Uterus (tissue), 4 donors: ENCODE data around the gene MYNN. TPM values are rescaled to one million over a fixed set of nuclear protein-coding genes. Genes with fewer than 3 reads are reported as not detected.
A peak's percentile ranks its signal among the peaks of the same experiment; 100 is the strongest.

Experiments used
- DNase-seq, 2 donors: peaks; one replicate each; pipeline ENCODE4 v3.0.0-alpha.2; 2019 to 2020
- H3K27ac ChIP-seq, 2 donors: fragments of 200-600 bp; sonication (generic); 1 replicate in 1 of 2; 2 replicates in 1 of 2; pipeline ENCODE4 v1.5.1; 2016 to 2018
- H3K27me3 ChIP-seq, 2 donors: fragments of 200-600 bp; sonication (generic); one replicate each; pipeline ENCODE4 v1.5.1; 2018 to 2019; ENCODE audit warnings: control low read depth in 1 of 2
- H3K36me3 ChIP-seq, 2 donors: fragments of 200-600 bp; sonication (generic); one replicate each; pipeline ENCODE4 v1.5.1; 2019; ENCODE audit warnings: control low read depth in 1 of 2
- H3K4me1 ChIP-seq, 2 donors: fragments of 200-600 bp; sonication (generic); one replicate each; pipeline ENCODE4 v1.5.1; 2018 to 2019; ENCODE audit warnings: control low read depth in 1 of 2
- H3K4me3 ChIP-seq, 2 donors: fragments of 200-600 bp; sonication (generic); 1 replicate in 1 of 2; 2 replicates in 1 of 2; pipeline ENCODE4 v1.5.1; 2018 to 2019; ENCODE audit warnings: mild to moderate bottlenecking in 1 of 2
- H3K9me3 ChIP-seq, 2 donors: fragments of 200-600 bp; sonication (generic); one replicate each; pipeline ENCODE4 v1.5.1; 2019; ENCODE audit warnings: control low read depth in 1 of 2
- POLR2A ChIP-seq, 2 donors: fragments of 450-650 bp; IDR thresholded peaks; one replicate each; pipeline ENCODE4 v1.6.1; 2016; ENCODE audit warnings: antibody characterized with exemption in 2 of 2, mild to moderate bottlenecking in 1 of 2, moderate library complexity in 1 of 2
- intact Hi-C: fragments of 100-400 bp; cut with DNase I; formaldehyde crosslinking; loops from one replicate; pipeline ENCODE4 v1.15.1; 2023; ENCODE audit warnings: low total_unique reads
- total RNA-seq, 4 donors: library from RNA; depleted of rRNA in 3 of 4; stranded (reverse); fragments of >200 nt in 3 of 4; gene quantifications; one replicate each; pipeline versions ENCODE4 v1.1.0 to v1.2.4, GENCODE V29; 2014 to 2023
- TF ChIP-seq, protein P1 (sequence below), 4 experiments: fragments of 200-600 bp in 2 of 4; fragments of 450-650 bp in 2 of 4; sonication (generic) in 2 of 4; IDR thresholded peaks; one replicate each; pipeline ENCODE4 v1.5.1; 2016 to 2019; ENCODE audit warnings: antibody characterized with exemption in 4 of 4, mild to moderate bottlenecking in 2 of 4, moderate library complexity in 1 of 4
- donor health status: DM: yes; HTN: yes; CAD: no.

MYNN gene
- total RNA-seq, 4 donors from 2014 or later, result 17.2 to 55.9 (median 23.0) TPM

DNA sequence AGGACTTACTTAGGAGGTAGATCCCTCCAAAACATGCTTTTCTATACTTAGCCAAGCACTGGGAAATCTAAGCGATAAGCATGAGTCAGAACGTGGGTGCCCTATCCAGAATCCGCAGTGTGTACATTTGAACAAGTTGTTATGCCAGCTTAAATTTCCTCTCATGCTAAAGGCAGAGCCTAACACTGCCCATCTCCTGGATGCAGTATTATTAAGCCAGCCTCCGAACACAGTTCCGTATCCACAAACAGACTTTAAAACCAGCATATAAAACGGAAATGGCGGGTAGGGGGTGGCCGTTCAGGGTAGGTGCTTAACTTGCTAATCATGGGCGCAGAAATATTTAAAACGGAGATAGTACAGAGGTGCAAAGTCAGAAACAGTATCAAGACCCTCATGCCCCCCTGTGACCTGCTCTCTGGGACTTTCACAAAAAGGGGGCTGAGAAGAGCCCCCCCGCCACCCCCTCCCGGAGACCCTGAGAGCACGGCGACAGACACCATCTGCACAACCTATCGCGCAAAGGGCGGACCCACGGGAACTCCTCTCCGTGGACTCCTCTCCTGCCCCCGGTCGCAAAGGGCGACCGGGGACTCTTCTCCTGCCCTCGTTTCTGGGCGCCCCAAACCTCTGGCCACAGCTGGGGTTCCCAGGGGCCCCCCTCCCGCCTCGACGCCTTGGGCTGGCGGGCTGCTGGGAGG, 38.6 kb downstream of the MYNN start:
- intact Hi-C loops, result no loop called here
- H3K27ac ChIP-seq, result peak overlapping the region; percentile 53 to 85
- no peaks in the 10 kb centered on the region for H3K27me3 ChIP-seq
- H3K4me1 ChIP-seq, result no peaks in the 10 kb centered on the region
- peak overlapping the region; percentile 45 to 76 for H3K4me3 ChIP-seq
- peak in 1 of 2 donors; percentile 28 for DNase-seq
- no peak for TF ChIP-seq POLR2A (IDR thresholded peaks at IDR 0.05)
- TF ChIP-seq, protein P1, sequence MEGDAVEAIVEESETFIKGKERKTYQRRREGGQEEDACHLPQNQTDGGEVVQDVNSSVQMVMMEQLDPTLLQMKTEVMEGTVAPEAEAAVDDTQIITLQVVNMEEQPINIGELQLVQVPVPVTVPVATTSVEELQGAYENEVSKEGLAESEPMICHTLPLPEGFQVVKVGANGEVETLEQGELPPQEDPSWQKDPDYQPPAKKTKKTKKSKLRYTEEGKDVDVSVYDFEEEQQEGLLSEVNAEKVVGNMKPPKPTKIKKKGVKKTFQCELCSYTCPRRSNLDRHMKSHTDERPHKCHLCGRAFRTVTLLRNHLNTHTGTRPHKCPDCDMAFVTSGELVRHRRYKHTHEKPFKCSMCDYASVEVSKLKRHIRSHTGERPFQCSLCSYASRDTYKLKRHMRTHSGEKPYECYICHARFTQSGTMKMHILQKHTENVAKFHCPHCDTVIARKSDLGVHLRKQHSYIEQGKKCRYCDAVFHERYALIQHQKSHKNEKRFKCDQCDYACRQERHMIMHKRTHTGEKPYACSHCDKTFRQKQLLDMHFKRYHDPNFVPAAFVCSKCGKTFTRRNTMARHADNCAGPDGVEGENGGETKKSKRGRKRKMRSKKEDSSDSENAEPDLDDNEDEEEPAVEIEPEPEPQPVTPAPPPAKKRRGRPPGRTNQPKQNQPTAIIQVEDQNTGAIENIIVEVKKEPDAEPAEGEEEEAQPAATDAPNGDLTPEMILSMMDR (IDR thresholded peaks at IDR 0.05), result no peak
- H3K36me3 ChIP-seq, result no peaks in the 10 kb centered on the region
- H3K9me3 ChIP-seq, result no peaks in the 10 kb centered on the region

DNA sequence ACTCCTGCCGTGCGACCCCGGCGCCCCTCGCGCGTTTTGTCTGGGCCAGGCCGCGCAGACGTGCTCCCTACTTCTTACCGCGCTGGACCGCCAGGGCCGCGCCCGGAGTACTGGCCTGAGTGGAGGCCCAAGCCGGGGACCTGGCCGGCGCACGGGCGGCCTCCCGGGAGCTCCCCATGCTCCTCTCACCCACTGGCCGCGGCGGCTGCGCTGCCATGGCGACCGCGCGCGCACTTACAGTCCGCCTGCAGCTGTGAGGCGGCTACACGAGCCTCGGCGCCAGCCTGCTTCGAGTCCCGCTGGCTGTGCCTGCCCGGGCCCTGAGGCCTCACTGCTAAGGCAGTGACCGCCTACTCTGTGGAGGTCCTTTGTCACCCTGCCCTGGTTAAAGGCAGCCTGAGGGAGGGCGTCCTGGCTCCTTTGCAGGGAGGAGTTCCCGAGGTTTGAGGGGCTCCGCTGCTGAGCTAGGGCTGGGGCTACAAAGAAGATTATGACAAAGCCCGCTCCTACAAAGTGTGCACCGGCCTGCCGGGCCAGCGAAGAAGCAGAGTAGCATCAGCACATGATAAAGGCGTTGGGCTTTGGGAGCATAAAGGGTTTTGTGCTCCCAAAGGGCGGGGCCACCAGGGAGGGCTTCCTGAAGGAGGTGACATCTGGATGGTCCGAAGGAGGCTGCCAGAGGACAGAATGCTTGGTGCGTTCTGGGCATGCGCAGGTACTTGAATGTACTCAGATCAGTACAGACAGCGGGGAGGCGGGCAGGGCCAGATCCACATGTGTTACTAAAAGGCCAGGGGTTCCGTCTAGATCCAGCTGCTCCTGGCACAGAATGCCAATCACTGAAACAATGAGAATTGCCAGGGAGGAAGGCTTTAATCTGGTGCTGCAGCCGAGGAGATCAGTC, 39.4 kb downstream of the MYNN start, which contains the start of the genes LRRC34 and LRRIQ4:
Gene LRRC34 (minus strand): TSS at position 573 of the 904 bp plus-strand sequence. CDS start 356 bp downstream, at position 217.
Gene LRRIQ4 (plus strand): TSS at position 539 of the 904 bp plus-strand sequence. CDS start 9,052 bp downstream, outside the sequence.
- intact Hi-C loops, result no loop called here
- Histone ChIP-seq H3K4me1 (no peaks in the 10 kb centered on the region), H3K4me3 (peak within 1 kb of the TSS; percentile 45 to 76), H3K36me3 (no peaks in the 10 kb centered on the region), H3K27ac (peak within 1 kb of the TSS; percentile 53 to 85), H3K27me3 (no peaks in the 10 kb centered on the region), H3K9me3 (no peaks in the 10 kb centered on the region)
- DNase-seq, result peak; percentile 65 to 69
- TF ChIP-seq POLR2A (IDR thresholded peaks at IDR 0.05), result peak in 1 of 2 donors; percentile 14
- TF ChIP-seq, protein P1 (IDR thresholded peaks at IDR 0.05), result no peak

DNA sequence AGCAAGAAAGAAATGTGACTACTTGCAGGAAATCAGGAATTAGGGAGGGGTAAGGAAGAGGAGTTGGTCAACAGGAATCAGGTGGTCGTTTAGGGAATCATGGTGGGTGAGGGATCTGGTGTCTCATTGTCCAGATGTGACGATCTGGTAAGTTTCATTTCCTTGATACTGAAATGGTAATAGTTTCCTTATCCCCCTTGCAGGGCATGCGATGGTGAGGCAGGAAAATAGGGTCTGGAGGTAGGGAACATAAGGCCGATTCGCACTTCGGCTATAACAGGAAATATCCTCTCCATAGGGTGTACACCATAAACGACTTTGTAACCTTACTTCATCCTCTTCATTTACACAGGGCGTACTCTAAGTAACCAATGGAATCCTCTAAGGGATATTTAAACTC, 40.1 kb downstream of the MYNN start:
- no peak for DNase-seq
- Histone ChIP-seq H3K4me1 (no peaks in the 10 kb centered on the region), H3K27ac (no peak overlapping the region), H3K4me3 (peak overlapping the region; percentile 45 to 76), H3K36me3 (no peaks in the 10 kb centered on the region), H3K27me3 (no peaks in the 10 kb centered on the region), H3K9me3 (no peaks in the 10 kb centered on the region)
- intact Hi-C loops, result no loop called here
- TF ChIP-seq, protein P1 (IDR thresholded peaks at IDR 0.05), result no peak
- no peak for TF ChIP-seq POLR2A (IDR thresholded peaks at IDR 0.05)

DNA sequence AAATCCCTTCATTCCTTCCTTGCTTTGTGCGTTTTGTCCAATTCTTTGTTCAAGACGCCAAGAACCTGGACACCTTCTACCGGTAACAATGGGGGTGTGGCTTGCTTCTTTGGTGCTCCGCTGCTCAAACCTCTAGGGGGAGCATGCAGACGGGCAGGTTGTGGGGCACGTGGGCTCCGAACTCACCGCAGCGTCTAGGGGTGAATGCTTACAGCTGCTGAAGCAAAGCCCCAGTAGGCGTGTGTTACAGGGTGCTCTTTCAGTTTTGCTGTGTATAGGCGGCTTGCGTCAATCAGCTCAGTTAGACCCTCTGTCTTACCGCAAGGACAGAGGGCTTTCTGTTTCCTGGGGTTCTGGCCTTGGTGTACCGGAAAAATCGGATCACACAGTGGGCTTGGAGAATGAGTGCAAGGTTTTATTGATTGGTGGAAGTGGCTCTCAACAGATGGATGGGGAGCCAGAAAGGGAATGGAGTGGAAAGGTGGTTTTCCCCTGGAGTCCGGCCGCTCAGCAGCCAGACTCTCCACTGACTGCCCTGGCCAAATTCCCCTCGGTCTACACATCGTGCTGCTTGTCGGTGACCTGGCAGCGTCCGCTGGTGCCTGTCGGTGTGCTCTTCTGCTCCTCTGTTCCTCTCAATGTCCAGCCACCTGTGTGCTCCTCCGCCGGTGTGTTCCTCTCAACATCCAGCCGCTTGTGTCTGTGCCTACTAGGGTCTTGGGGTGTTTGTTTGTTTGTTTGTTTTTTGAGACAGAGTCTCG, 40.7 kb downstream of the MYNN start:
- Histone ChIP-seq H3K36me3 (no peaks in the 10 kb centered on the region), H3K9me3 (no peaks in the 10 kb centered on the region), H3K27me3 (no peaks in the 10 kb centered on the region), H3K4me1 (no peaks in the 10 kb centered on the region), H3K27ac (no peak overlapping the region), H3K4me3 (peak overlapping the region in 1 of 2 donors; percentile 76)
- DNase-seq, result no peak
- intact Hi-C loops, result no loop called here
- TF ChIP-seq POLR2A (IDR thresholded peaks at IDR 0.05), result no peak
- TF ChIP-seq, protein P1 (IDR thresholded peaks at IDR 0.05), result peak in 1 of 4 experiments; percentile 14
